Measurements from ENCODE around the gene THBD.

GRCh38 chr20:22999756-23000155, 49.7 kb downstream of the THBD start:
- TF ChIP-seq GMEB1 (CRISPR knock-in tag; IDR thresholded peaks at IDR 0.05) (no peak), TGIF2 (CRISPR knock-in tag; IDR thresholded peaks at IDR 0.05) (no peak), TAF1 (IDR thresholded peaks at IDR 0.05; ENCODE audit: control insufficient read depth, extremely low read depth, insufficient read depth, low read length, severe bottlenecking) (no peak), STAT5A (IDR thresholded peaks at IDR 0.05; ENCODE audit: borderline replicate concordance, low read length) (no peak), FOXA3 (CRISPR knock-in tag; conservative IDR thresholded peaks at IDR 0.05 in 1 of 2, IDR thresholded peaks at IDR 0.05 in 1 of 2) (no peak), MTA3 (IDR thresholded peaks at IDR 0.05; ENCODE audit: borderline replicate concordance) (no peak), XRCC5 (IDR thresholded peaks at IDR 0.05; ENCODE audit: low read depth, low read length) (no peak), TCF7L2 (IDR thresholded peaks at IDR 0.05; ENCODE audit: low read depth, low read length) (no peak), GABPA (tag; conservative IDR thresholded peaks at IDR 0.05; ENCODE audit: low read depth) (no peak), CTCF (IDR thresholded peaks at IDR 0.05 in 2 of 3, conservative IDR thresholded peaks at IDR 0.05 in 1 of 3; ENCODE audit: insufficient read depth in 2 of 3, low read depth in 1 of 3, low read length in 3 of 3) (no peak), REST (IDR thresholded peaks at IDR 0.05; ENCODE audit: borderline replicate concordance) (no peak), REST (CRISPR knock-in tag; IDR thresholded peaks at IDR 0.05; ENCODE audit: low read depth) (no peak), RNF2 (IDR thresholded peaks at IDR 0.05) (no peak)
